GM19467 (cell line): Measurements from ENCODE around the gene COQ4.
A peak's percentile ranks its signal among the peaks of the same experiment; 100 is the strongest.
"Not testable (repeated sequence)": the region's sequence is repeated elsewhere in the genome, so short reads cannot be mapped to it uniquely, and the experiment has no call there.

Experiments
- ATAC-seq: cut with Tn5 transposase; IDR thresholded peaks from one replicate; pipeline ENCODE4 v1.9.1; 2021; ENCODE audit warnings: mild to moderate bottlenecking, moderate library complexity; ENCODE audit not compliant: unreplicated experiment

Gene COQ4

DNA sequence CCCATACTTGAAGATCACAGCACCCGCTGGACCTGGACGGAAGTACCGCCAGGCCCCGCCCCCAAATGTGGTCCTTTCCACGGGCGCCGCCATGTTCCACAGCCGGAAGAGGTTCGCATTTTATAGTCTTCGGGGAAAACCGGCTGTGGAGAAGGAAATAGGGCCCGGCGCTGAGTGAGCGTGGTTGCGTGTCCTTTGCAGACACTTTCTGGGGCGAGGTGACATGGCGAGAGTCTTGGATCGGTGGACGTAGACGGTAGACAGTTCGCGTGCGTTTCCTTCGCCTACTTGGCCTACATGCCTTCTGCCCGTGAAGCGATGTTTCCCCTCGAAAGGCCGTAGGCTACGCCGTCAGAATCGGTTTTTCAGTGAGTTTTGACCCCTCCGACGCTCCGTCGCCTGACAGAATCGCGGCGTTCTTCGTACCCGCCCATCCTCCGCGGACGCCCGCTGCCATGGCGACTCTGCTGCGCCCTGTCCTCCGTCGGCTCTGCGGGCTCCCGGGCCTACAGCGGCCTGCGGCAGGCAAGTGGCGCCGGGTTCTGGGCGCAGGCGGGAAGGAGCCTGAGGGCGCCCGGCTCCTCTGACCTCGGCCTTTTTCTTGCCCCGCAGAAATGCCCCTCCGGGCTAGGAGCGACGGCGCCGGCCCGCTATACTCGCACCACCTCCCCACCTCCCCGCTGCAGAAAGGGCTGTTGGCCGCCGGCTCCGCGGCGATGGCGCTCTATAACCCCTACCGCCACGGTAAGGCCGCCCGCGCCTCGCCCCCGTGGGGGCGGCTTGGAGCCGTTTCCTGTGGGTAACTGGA, at the start of gene COQ4, which contains the start of gene TRUB2:
Gene COQ4, plus strand, starts transcription at position 436 of the 808 bp plus-strand sequence. Its CDS starts 20 bp downstream, at position 456.
Gene TRUB2, minus strand, starts transcription at position 44 of the 808 bp plus-strand sequence. Its CDS starts 39 bp downstream, at position 5.
- ATAC-seq: peak; percentile 72

DNA sequence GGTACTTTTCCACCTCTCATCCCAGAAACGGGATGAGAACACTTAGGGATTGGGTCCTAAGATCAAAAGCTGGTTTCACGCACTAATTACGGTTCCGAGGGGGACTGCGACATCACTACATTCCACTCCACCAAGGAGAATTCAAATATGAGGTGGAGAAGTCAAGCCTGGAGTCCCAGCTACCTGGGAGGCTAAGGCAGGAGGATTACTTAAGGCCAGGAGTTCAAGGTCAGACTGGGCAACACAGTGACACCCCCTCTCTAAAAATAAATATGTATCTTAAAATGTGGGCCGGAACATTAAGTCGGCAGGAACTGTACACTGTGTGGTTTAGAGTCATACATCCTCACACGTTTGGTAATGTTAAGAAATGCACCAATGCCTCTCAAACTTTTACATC, 48.4 kb upstream of the COQ4 start:
- ATAC-seq: no peak

DNA sequence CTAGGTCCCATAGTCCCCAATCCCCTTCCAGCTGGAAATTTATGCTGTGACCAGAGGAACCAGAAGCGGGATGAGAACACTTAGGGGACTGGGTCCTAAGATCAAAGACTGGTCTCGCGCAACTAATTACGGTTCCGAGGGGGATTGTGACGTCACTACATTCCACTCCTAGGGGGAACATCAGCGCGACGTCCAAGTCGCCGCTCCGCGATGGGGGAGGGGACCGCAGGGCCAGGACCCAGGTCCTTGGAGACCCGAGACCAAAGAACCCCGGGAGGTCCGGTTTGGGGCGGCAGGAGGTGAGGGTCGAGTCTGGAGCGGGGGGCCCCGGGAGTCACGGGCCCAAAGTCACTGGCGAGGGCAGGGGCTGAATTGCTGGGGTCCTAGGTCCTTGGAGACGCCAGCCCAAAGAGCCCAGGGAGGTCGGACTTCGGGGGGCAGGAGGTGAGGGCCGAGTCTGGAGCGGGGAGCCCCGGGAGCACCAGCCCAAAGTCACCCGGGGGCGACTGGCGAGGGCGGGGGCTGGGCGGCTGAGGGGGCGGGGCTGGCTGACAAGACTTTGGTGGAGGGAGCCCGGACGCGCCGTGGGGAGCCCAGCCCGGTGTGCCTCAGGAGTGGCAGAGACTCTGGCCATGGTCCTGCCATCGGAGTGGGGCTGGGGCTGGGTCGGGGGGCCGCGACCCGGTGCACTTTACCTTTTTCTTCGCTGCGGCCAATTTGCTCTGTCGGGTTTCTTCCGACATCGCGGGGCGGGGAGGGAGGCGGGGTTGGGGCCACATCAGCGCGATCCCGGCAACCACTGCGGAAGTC, 47.2 kb upstream of the COQ4 start, which contains the start of gene GOLGA2:
Gene GOLGA2, minus strand, starts transcription at position 810 of the 810 bp plus-strand sequence. Its CDS starts 31 bp downstream, at position 779.
- ATAC-seq: peak; percentile 36

DNA sequence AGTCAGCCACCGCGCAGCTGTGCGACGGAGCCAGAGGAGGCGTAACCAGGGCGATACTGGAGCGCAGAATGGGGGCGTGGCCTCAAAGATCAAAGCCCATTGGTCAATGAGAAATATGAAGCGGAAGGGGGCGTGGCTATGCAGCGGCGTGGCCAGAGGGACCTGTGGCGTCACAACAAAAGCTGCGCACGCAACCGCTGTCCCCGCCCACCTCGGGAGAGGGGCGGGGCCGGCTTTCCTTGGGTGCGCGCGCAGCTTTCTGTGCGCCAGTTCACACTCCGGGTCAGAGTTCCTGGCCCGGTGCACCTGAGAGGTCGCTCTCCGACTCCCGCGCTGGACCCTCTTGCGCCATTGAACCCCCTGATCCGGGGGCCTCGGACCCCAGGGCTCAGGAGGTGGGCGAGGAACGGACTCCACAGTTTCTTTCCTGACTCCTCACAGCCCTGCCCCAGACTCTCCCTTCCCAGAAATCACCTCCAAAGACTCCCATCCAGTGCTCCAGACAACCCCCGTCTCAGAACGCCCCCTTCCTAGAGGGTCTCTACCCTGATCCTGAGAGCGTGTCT, 46.5 kb upstream of the COQ4 start, which contains the start of gene SWI5:
Gene SWI5, plus strand, starts transcription at position 269 of the 566 bp plus-strand sequence.
- peak; percentile 85 for ATAC-seq

DNA sequence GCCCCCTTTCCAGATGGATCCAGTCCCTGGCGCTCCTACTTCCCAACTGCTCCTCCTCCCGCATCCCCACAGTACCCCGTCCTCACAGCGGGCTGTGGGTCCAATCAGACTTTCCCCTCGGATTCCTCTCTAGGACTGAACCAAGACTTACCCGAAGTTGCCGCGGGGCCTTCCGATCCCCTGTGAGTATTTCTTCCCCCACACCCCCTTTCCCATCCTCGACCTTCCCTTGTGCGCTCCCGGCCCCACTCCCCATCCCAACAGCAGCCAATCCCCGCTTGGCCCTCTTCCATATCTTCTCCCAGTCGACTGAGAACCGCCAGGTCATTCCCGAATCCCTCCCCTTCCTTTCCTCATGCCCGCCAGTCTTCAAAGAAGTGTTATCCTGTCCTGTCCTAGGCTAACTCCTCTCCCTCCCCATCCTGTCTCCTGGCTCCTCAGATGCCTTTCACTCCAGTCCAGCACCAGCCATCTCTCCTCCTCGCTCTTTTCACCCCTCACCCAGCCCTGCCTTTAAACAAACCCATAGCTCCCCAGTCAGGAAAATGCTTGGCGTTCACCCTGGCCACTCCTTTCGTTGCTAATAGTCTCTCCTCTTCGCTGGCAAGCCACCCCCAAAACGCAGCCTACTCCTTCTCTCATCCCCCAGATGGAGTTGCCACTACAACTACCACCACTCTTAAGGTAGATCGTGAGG, 45.9 kb upstream of the COQ4 start:
- ATAC-seq: no peak

DNA sequence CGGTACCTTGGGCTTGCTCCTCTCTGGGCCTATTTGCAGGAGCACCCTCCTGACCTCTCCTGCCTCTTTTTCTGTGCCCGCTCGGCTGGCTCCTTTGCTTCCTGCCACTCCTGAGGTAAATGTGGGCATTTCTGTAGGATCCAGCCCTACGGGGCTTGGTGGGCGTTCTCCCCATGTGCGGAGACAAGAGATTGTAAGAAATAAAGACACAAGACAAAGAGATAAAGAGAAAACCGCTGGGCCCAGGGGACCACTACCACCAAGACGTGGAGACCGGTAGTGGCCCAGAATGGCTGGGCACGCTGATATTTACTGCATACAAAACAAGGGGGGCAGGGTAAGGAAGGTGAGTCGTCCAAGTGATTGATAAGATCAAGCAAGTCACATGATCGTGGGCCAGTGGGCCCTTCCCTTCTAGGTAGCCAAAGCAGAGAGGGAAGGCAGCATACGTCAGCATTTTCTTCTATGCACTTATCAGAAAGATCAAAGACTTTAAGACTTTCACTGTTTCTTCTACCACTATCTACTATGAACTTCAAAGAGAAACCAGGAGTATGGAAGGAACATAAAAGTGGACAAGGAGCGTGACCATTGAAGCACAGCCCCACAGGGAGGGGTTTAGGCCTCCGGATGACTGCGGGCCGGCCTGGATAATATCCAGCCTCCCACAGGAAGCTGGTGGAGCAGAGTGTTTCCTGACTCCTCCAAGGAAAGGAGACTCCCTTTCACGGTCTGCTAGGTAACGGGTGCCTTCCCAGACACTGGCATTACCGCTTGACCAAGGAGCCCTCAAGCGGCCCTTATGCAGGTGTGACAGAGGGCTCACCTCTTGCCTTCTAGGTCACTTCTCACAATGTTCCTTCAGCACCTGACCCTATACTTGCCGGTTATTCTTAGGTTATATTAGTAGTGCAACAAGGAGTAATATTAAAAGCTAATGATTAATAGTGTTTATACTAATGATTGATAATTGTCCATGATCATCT, 43.3 kb upstream of the COQ4 start:
- not testable (repeated sequence) for ATAC-seq

DNA sequence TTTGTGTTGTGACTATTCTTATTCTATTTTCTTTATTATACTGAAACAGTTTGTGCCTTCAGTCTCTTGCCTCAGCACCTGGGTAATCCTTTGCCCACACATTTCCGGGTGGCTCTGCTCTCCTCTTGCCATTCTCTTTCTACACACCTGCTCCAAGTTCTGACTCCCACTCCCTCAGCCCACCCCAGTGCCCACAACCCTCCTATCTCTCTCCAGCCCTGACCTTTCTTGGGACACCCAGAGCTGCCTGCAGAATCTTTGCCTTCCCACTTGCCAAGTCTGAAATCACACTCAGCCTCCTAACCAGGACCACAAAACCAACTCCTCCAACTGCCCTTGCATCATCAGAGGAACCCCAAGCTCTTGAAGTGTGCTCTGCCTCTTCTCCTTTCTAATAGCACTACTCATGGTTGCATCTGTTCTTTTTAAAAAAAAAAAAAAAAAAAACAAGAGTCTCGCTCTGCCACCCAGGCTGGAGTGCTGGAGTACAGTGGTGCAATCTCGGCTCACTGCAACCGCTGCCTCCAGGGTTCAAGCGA, 42.5 kb upstream of the COQ4 start:
- no peak for ATAC-seq

DNA sequence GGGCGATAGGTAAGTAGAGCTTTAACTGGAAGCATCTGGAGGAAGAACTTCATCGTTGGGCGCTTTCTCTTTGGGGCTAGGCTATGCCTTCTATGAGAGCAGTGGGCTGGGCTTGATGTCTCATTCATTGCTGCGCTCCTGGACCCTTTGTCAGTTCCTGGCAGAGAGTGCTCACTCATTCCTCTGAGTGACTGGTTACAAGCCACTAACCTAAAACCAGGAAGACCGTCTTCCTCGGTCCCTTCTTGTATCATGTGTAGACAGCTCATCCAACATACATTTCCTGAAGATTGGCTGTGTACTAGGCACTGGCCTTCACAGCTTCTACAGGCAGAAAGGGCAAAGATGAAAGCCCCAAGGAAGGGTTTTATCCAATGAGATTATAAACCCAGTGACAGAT, 40.1 kb upstream of the COQ4 start:
- no peak for ATAC-seq

DNA sequence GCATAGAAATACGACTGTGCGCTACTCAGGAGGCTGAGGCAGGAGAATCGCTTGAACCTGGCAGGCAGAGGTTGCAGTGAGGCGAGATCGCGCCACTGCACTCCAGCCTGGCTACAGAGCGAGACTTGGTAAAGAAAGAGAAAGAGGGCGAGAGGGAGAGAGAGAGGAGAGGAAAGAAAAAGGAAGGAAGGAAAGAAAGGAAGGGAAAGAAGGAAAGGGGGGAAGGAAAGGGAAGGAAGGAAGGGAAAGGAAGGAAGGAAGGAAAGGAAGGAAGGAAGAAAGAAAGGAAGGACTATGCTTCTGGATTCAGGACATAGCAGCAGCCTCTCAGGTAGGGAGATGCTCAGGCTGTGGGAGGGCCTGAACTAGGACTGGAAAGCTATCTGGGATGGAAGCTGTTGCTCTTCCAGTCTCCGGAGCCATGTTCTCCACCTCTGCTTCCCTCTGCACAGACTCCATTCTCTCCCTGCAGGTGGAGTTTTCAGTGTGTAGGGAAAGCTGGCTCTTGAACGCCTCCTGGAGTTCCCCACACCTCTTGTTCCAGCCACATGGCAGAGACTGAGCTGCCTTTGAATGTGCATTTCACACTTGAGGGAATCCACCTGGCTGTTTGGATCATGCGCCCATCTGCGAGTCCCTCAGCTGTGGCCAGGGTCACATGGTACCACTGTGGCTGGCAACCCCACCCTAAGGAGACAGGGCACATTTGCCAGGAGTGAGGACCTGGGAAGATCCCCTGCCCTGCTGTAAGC, 37.4 kb upstream of the COQ4 start:
- ATAC-seq: no peak

DNA sequence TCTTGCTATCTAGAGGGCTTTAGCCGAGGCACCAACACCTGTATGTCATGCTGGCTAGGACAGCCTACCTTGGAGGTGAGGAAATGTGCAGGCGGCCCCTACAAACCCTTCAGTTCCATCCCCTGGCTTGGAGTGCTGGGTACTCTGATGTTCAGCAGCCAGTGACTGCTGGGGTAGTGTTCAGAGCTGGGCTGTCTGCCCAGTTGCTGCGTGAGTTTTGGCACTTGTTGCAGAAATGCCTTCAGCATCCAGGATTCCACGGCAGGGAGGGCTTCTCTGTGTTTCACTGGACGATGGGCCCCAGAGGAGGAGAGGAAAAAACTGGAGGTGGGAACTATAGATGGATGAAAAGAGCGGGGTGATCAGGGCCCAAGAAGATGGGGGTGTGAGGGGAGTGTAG, 36.2 kb upstream of the COQ4 start:
- ATAC-seq: no peak

DNA sequence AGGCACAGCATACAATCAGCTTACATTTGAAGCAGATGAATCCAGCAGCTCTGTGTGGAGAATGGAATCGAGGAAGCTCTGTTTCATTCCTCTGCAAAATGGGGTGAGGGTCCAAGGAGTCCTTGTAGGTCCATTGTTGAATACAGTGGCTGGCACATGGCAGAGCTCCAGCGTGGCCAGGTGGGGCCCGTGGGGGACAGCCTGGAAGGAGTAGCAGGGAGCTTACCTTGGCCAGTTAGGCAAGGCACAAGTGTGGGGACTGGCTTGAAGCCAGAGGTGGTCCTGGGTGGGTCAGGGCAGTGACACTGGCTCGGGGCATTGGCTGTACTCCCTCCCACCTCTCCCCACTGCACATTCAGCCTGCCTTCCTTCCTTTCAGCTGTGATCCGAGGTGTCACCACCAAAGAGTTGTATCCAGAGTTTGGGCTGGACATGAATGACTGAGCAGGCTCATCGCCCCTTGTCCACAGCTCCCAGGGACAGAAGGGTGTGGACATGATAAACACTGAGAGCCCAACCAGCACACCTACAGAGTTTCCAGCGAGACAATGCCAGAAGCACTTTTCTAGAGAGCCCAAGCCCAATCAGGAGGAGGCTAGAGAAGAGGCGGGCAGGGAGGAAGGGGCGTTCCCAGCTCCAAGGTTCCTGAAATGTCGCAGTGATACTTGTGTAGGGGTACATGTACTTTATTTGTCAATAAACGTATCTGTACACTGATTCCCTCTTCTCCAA, 34.2 kb upstream of the COQ4 start:
- no peak for ATAC-seq

DNA sequence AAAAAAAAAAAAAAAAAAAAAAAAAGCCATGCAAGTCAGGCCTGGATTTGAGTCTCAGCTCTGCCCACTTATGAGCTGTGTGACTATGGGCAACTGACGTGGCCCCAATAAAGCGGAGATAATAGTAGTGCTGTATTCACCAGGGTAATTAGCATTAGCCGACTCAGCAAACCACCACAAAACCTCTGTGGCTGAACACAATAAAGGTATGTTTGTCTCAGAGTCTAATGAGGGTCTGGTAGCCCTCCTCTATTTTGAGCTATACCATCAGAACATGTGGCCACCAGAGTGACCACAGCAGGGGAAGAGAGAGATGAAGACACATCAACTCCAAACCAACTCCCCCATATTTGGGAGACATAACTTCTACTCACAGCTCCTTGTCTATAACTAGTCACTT, 30.6 kb upstream of the COQ4 start:
- ATAC-seq: no peak

DNA sequence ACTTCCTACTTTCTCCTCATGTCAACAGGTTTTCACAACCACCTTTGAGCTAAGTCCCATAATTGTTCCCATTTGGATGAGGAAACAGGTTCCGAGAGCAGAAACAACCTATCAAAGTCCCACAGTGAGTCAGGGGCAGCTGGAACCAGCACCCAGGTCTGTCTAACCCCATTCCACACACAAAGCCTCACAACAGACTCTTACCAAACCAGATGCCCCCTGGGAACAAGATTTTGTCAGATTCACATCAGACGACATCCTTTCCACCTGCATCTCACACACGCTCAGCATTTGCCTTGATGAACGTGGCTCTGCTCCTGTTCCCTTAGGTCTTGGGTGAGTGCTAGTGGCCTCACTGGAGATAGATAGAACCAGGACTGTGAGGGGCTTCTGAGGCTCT, 29.5 kb upstream of the COQ4 start:
- ATAC-seq: no peak

DNA sequence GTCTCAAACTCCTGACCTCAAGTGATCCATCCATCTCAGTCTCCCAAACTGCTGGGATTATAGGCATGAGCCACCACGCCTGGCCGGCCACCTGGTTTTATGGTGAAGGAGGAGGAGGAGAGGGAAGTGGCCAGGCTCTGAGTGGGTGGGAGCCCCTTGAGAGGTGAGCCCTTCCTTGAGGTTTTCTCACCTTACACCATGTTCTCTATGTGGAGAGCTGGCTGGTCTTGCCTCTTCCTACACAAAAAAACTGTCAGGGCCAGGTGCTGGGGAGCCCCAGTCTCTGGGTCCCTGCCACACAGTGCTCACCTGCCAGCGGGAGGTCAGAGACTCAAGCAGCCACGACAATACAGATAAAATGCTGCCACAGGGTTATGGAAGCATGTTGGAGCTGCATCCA, 28.5 kb upstream of the COQ4 start:
- no peak for ATAC-seq

DNA sequence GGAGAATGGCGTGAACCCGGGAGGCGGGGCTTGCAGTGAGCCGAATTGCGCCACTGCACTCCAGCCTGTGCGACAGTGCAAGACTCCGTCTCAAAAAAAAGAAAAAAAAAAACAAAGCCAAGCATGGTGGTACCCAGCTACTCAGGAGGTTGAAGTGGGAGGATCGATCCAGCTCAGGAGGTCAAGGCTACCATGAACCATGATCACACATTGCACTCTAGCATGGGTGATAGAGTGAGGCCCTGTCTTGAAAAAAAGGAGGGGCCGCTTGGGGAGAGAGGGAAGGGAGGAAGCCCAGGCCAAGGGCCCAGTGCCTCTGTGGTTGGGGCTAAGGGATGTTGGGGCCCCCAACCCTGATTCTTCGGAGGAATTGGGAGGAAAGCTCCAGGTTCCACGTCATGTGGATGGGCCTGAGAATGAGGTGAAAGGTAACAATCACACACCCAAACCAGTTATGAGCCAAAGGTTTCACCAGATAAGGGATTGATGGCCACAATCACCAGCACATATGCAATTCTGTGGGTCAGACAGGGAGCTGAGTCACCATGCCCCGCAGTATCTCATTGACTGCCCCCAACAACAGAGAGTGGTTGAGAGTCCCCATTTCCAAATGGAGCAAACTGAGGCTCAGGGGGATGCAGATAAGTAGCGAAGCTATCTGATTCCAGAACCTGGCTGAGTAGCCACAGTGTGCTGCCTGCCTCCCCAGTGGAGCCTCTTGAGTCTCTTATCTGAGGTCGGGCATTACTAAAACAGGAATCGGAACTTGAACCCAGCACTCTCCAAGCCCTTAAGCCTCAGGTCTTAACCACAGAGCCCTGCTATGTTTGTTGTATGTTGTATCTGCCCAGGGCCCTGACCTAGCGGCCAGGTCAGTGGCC, 26.1 kb upstream of the COQ4 start:
- no peak for ATAC-seq

DNA sequence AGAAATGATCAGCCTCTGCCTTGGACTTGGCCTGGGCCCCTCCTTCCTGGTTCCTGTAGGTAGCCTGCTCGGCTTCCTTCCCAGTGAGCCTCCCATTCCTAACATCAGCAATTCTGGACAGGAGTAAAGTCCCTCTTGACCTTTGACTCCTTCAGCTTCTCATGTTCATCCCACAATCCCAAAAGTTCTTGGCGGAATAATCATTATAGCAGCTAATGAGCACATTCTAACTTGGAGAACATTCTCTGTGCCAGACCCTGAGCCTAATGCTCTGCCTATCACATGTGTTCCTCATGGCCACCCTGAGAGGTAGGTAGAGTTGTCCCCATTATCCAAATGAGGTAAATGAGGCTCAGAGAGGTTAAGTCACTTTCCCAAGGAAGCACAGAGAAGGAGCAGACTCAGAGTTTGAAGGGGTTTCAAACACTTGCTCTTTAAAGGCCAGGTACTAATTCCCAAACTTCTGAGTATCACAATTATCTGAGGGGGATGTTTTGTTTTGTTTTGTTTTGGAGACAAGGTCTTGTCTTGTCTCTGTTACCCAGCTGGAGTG, 25.3 kb upstream of the COQ4 start:
- no peak for ATAC-seq
